ENCODE results near the gene SULF2. TPM values are rescaled to one million over a fixed set of nuclear protein-coding genes. Genes with fewer than 3 reads are reported as not detected.

The SULF2 gene
- total RNA-seq, 1 experiment from 2014 or later: 0.69 TPM

GRCh38 chr20:47802975-47803374 lies 17.7 kb upstream of the SULF2 start:
- Histone ChIP-seq H3K27ac (ENCODE audit: low read depth, low read length, poor library complexity, severe bottlenecking) (no peak overlapping the region), H3K4me1 (ENCODE audit: insufficient read depth, low read length, poor library complexity, severe bottlenecking) (no peaks in the 10 kb centered on the region), H3K9me3 (ENCODE audit: low read depth, low read length, poor library complexity, severe bottlenecking) (no peaks in the 10 kb centered on the region), H3K27me3 (replicated peaks; ENCODE audit: insufficient read depth, low read depth, low read length, poor library complexity) (peaks cover 20% of the 10 kb centered on the region), H3K4me3 (ENCODE audit: low read depth, low read length, poor library complexity, severe bottlenecking) (no peak overlapping the region), H3K36me3 (ENCODE audit: insufficient read depth, low read length, poor library complexity, severe bottlenecking) (no peaks in the 10 kb centered on the region)
- intact Hi-C loops (cut with micrococcal nuclease; ENCODE audit: unreplicated experiment): no loop called here
- POLR2A ChIA-PET (ENCODE audit: low non-redundant PET): no interaction called here
- TF ChIP-seq EZH2 (IDR thresholded peaks at IDR 0.05; ENCODE audit: borderline replicate concordance, low read depth, low read length, poor library complexity, severe bottlenecking): no peak
- no peak for TF ChIP-seq CTCF (conservative IDR thresholded peaks at IDR 0.05; ENCODE audit: low read depth, low read length)
- DNase-seq (ENCODE audit: low spot score): no peak
- no TSS peak for BruUV-seq (replicated peaks)
- CTCF ChIA-PET: no interaction called here

- BruUV-seq (replicated peaks): no TSS peak
- peaks cover 20% of the 10 kb centered on the region for H3K27me3 ChIP-seq (replicated peaks; ENCODE audit: insufficient read depth, low read depth, low read length, poor library complexity)
- no peak for DNase-seq (ENCODE audit: low spot score)
- H3K36me3 ChIP-seq (ENCODE audit: insufficient read depth, low read length, poor library complexity, severe bottlenecking): no peaks in the 10 kb centered on the region
- H3K4me3 ChIP-seq (ENCODE audit: low read depth, low read length, poor library complexity, severe bottlenecking): no peak overlapping the region
- no peaks in the 10 kb centered on the region for H3K4me1 ChIP-seq (ENCODE audit: insufficient read depth, low read length, poor library complexity, severe bottlenecking)
- intact Hi-C loops (cut with micrococcal nuclease; ENCODE audit: unreplicated experiment): no loop called here
- H3K9me3 ChIP-seq (ENCODE audit: low read depth, low read length, poor library complexity, severe bottlenecking): no peaks in the 10 kb centered on the region
- ChIA-PET CTCF (no interaction called here), POLR2A (ENCODE audit: low non-redundant PET) (no interaction called here)
- H3K27ac ChIP-seq (ENCODE audit: low read depth, low read length, poor library complexity, severe bottlenecking): no peak overlapping the region
- no peak for TF ChIP-seq EZH2 (IDR thresholded peaks at IDR 0.05; ENCODE audit: borderline replicate concordance, low read depth, low read length, poor library complexity, severe bottlenecking)
- no peak for TF ChIP-seq CTCF (conservative IDR thresholded peaks at IDR 0.05; ENCODE audit: low read depth, low read length)
These were observed 17.1 kb upstream of the SULF2 start for GRCh38 chr20:47802226-47802920.

GRCh38 chr20:47801759-47802158 lies 16.5 kb upstream of the SULF2 start:
- Histone ChIP-seq H3K4me1 (ENCODE audit: insufficient read depth, low read length, poor library complexity, severe bottlenecking) (no peaks in the 10 kb centered on the region), H3K36me3 (ENCODE audit: insufficient read depth, low read length, poor library complexity, severe bottlenecking) (no peaks in the 10 kb centered on the region), H3K4me3 (ENCODE audit: low read depth, low read length, poor library complexity, severe bottlenecking) (no peak overlapping the region), H3K9me3 (ENCODE audit: low read depth, low read length, poor library complexity, severe bottlenecking) (no peaks in the 10 kb centered on the region), H3K27me3 (replicated peaks; ENCODE audit: insufficient read depth, low read depth, low read length, poor library complexity) (peaks cover 16% of the 10 kb centered on the region), H3K27ac (ENCODE audit: low read depth, low read length, poor library complexity, severe bottlenecking) (no peak overlapping the region)
- ChIA-PET POLR2A (ENCODE audit: low non-redundant PET) (no interaction called here), CTCF (no interaction called here)
- no peak for DNase-seq (ENCODE audit: low spot score)
- TF ChIP-seq CTCF (conservative IDR thresholded peaks at IDR 0.05; ENCODE audit: low read depth, low read length): no peak
- TF ChIP-seq EZH2 (IDR thresholded peaks at IDR 0.05; ENCODE audit: borderline replicate concordance, low read depth, low read length, poor library complexity, severe bottlenecking): no peak
- BruUV-seq (replicated peaks): no TSS peak
- intact Hi-C loops (cut with micrococcal nuclease; ENCODE audit: unreplicated experiment): no loop called here
